WTC11 (cell line): ENCODE data around the gene GPR85. TPM values are rescaled to one million over a fixed set of nuclear protein-coding genes. Genes with fewer than 3 reads are reported as not detected.

Experiments used
- ATAC-seq: fragments of 200-7000 bp; cut with Tn5 transposase; 2 replicates; pipeline ENCODE4 v1.10.0; 2021; ENCODE audit warnings: mild to moderate bottlenecking, moderate library complexity
- CTCF ChIA-PET: fragments of 300-600 bp; sonication (Branson Sonifier 250); formaldehyde crosslinking; loops from one replicate; lab custom pipeline; 2021; ENCODE audit warnings: antibody characterized with exemption; lab: Charles Lee
- POLR2A ChIA-PET: fragments of 350-600 bp; sonication (Branson Sonifier 250); formaldehyde crosslinking; loops from one replicate; lab custom pipeline; 2021; ENCODE audit warnings: antibody characterized with exemption; lab: Charles Lee
- DNase-seq: peaks from one replicate; pipeline ENCODE4 v3.0.0; 2021; ENCODE audit warnings: low spot score
- H3K27ac Mint-ChIP-seq: 2 replicates; pipeline ENCODE4 v1.8.0; 2021; ENCODE audit warnings: mixed read lengths
- H3K27me3 Mint-ChIP-seq: 2 replicates; pipeline ENCODE4 v1.8.0; 2021; ENCODE audit warnings: low read depth, mild to moderate bottlenecking, moderate library complexity, mixed read lengths
- H3K36me3 Mint-ChIP-seq: 2 replicates; pipeline ENCODE4 v1.8.0; 2021; ENCODE audit warnings: mixed read lengths
- H3K4me1 Mint-ChIP-seq: 2 replicates; pipeline ENCODE4 v1.8.0; 2022; ENCODE audit warnings: mixed read lengths
- H3K4me3 Mint-ChIP-seq: 2 replicates; pipeline ENCODE4 v1.8.0; 2021; ENCODE audit warnings: mild to moderate bottlenecking, moderate library complexity, mixed read lengths
- H3K9me3 Mint-ChIP-seq: 2 replicates; pipeline ENCODE4 v1.8.0; 2021; ENCODE audit warnings: mixed read lengths
- ATF1 ChIP-seq: sonication (generic); formaldehyde crosslinking; IDR thresholded peaks from 2 replicates; pipeline ENCODE4 v1.8.1; 2023; ENCODE audit warnings: mild to moderate bottlenecking, moderate library complexity, missing genetic modification reagents
- E2F1 ChIP-seq: sonication (generic); formaldehyde crosslinking; IDR thresholded peaks from 2 replicates; pipeline ENCODE4 v1.8.0; 2022; ENCODE audit warnings: mild to moderate bottlenecking, missing genetic modification reagents
- GABPB1 ChIP-seq: sonication (generic); formaldehyde crosslinking; IDR thresholded peaks from 2 replicates; pipeline ENCODE4 v1.8.1; 2023; ENCODE audit warnings: mild to moderate bottlenecking, missing genetic modification reagents
- GRHL2 ChIP-seq: fragments of 250-450 bp; sonication (Bioruptor Pico); IDR thresholded peaks from 2 replicates; pipeline ENCODE4 v1.8.0; 2022; ENCODE audit warnings: mild to moderate bottlenecking, moderate library complexity; ENCODE audit not compliant: insufficient replicate concordance, severe bottlenecking
- IRF1 ChIP-seq: sonication (generic); formaldehyde crosslinking; IDR thresholded peaks from 2 replicates; pipeline ENCODE4 v1.8.0; 2023; ENCODE audit warnings: missing genetic modification reagents
- MYBL2 ChIP-seq: sonication (generic); formaldehyde crosslinking; IDR thresholded peaks from 2 replicates; pipeline ENCODE4 v1.8.1; 2023; ENCODE audit warnings: mild to moderate bottlenecking, moderate library complexity, missing genetic modification reagents
- NFATC4 ChIP-seq: fragments of 250-450 bp; sonication (Bioruptor Pico); IDR thresholded peaks from 2 replicates; pipeline ENCODE4 v1.9.0; 2021; ENCODE audit warnings: mild to moderate bottlenecking
- NR1H2 ChIP-seq: sonication (generic); formaldehyde crosslinking; IDR thresholded peaks from 2 replicates; pipeline ENCODE4 v1.9.0; 2021; ENCODE audit warnings: mild to moderate bottlenecking, moderate library complexity, missing genetic modification reagents
- NR2C2 ChIP-seq: sonication (generic); formaldehyde crosslinking; IDR thresholded peaks from 2 replicates; pipeline ENCODE4 v1.8.0; 2022; ENCODE audit warnings: mild to moderate bottlenecking, missing genetic modification reagents
- NR3C1 ChIP-seq: sonication (generic); formaldehyde crosslinking; conservative IDR thresholded peaks from 2 replicates; pipeline ENCODE4 v1.8.1; 2023; ENCODE audit warnings: low read depth, mild to moderate bottlenecking, missing genetic modification reagents
- RELA ChIP-seq: sonication (generic); formaldehyde crosslinking; IDR thresholded peaks from 2 replicates; pipeline ENCODE4 v1.8.1; 2022; ENCODE audit warnings: missing genetic modification reagents, mild to moderate bottlenecking, borderline replicate concordance
- RORB ChIP-seq: fragments of 250-450 bp; sonication (Bioruptor Pico); IDR thresholded peaks from 2 replicates; pipeline ENCODE4 v1.9.0; 2021; ENCODE audit warnings: mild to moderate bottlenecking
- ZNF396 ChIP-seq: fragments of 250-450 bp; sonication (Bioruptor Pico); IDR thresholded peaks from 2 replicates; pipeline ENCODE4 v1.8.0; 2021; ENCODE audit warnings: mild to moderate bottlenecking, moderate library complexity, borderline replicate concordance
- total RNA-seq: library from RNA; stranded (reverse); gene quantifications from 3 replicates; pipeline ENCODE4 v1.2.3, GENCODE V29; 2021
- TF ChIP-seq, protein P1 (sequence below): sonication (generic); formaldehyde crosslinking; IDR thresholded peaks from 2 replicates; pipeline ENCODE4 v1.8.1; 2023; ENCODE audit warnings: mild to moderate bottlenecking, moderate library complexity, missing genetic modification reagents
- TF ChIP-seq, protein P2 (sequence below): sonication (generic); formaldehyde crosslinking; IDR thresholded peaks from 2 replicates; pipeline ENCODE4 v1.8.0; 2022; ENCODE audit warnings: mild to moderate bottlenecking, missing genetic modification reagents
- TF ChIP-seq, protein P3 (sequence below): fragments of 250-450 bp; sonication (Bioruptor Pico); IDR thresholded peaks from 2 replicates; pipeline ENCODE4 v2.1.2; 2022; ENCODE audit warnings: mild to moderate bottlenecking, moderate library complexity
- TF ChIP-seq, protein P4 (sequence below): fragments of 250-450 bp; sonication (Bioruptor Pico); IDR thresholded peaks from 2 replicates; pipeline ENCODE4 v1.9.0; 2021; ENCODE audit warnings: mild to moderate bottlenecking, borderline replicate concordance

GPR85 gene
- total RNA-seq, 1 experiment from 2014 or later, result 0.09 TPM

DNA sequence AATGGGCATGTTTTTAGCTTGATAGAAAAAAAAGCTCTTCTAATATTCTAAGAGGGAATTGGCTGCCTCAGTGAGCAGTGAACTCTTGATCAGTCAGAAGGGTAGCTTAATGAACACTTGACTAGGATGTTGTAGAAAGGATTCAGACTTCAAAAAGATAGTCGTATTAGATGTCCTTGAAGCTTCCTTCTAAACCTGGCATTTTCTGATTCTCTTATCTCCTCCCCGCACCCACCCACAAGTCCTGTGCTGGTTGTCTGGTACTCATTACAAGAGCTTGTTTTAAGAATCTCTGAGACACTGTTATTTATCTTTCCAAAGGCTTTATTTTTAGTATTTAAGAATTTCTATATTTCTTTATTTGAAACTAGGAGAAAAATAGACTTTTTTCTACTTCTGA is 39.1 kb upstream of the GPR85 start (continued):
- TF ChIP-seq E2F1 (CRISPR knock-in tag), result no peak
- TF ChIP-seq RORB, result no peak

DNA sequence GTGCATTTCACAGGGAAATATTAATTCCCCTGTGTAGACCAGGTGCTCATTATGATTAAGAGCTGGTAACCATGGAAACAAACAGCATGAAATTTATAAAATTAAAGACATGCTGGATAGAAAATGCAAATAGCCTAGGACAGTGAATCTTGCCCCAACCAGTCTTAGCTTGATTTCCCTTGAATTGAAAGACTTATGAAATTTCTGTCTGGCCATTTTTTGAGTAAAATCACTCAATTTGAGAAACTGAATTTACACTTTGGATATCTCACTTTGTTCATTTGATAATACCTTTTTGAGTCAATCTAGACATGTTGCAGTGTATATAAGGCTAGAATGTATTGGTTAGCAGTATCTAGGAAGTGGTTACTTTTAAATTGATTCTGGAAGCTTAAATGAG is 36.1 kb upstream of the GPR85 start:
- POLR2A ChIA-PET, result no interaction called here
- CTCF ChIA-PET, result no interaction called here
- peaks cover 1% of the 10 kb centered on the region for H3K4me1 Mint-ChIP-seq
- no peak overlapping the region for H3K27ac Mint-ChIP-seq
- no peak for TF ChIP-seq RELA
- TF ChIP-seq IRF1 (CRISPR knock-in tag), result no peak
- no peak for TF ChIP-seq GRHL2 (CRISPR knock-in tag)
- TF ChIP-seq, protein P1, sequence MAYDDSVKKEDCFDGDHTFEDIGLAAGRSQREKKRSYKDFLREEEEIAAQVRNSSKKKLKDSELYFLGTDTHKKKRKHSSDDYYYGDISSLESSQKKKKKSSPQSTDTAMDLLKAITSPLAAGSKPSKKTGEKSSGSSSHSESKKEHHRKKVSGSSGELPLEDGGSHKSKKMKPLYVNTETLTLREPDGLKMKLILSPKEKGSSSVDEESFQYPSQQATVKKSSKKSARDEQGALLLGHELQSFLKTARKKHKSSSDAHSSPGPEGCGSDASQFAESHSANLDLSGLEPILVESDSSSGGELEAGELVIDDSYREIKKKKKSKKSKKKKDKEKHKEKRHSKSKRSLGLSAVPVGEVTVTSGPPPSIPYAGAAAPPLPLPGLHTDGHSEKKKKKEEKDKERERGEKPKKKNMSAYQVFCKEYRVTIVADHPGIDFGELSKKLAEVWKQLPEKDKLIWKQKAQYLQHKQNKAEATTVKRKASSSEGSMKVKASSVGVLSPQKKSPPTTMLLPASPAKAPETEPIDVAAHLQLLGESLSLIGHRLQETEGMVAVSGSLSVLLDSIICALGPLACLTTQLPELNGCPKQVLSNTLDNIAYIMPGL (CRISPR knock-in tag), result no peak
- no peak for TF ChIP-seq NR2C2 (CRISPR knock-in tag)
- no peak for TF ChIP-seq NR1H2
- TF ChIP-seq, all 79 proteins: peak for 0
- Mint-ChIP-seq H3K27me3 (peaks cover 26% of the 10 kb centered on the region), H3K4me3 (no peak overlapping the region), H3K9me3 (no peaks in the 10 kb centered on the region), H3K36me3 (peaks cover under 1% of the 10 kb centered on the region; the same call in 1 of the 2 replicates)
- no peak for ATAC-seq
- no peak for DNase-seq

DNA sequence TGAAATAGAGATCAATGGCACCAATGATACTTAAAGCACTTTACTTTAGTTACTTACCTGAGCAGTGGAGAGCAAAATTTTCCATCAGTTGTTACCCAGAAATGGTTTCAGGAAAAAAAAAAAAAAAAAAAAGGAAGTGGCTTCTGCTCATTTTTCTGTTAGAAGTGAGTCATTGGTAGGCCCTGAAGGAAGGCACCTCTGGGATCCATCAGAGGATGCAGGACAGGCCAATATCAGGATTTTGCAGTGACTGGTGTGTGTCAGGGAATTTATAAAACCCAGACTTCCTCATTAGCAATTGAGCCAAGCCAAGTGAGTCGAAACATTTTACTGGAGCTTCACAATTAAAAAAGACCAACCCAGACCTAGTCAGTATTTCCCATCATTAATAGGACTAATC is 34.0 kb upstream of the GPR85 start:
- Mint-ChIP-seq H3K4me1 (peaks cover 12% of the 10 kb centered on the region), H3K27me3 (peaks cover 26% of the 10 kb centered on the region), H3K27ac (no peak overlapping the region), H3K9me3 (no peaks in the 10 kb centered on the region), H3K36me3 (peaks cover 10% of the 10 kb centered on the region), H3K4me3 (no peak overlapping the region)
- ATAC-seq (no peak), DNase-seq (no peak)
- POLR2A ChIA-PET, result no interaction called here
- CTCF ChIA-PET, result no interaction called here
- TF ChIP-seq, protein P2, sequence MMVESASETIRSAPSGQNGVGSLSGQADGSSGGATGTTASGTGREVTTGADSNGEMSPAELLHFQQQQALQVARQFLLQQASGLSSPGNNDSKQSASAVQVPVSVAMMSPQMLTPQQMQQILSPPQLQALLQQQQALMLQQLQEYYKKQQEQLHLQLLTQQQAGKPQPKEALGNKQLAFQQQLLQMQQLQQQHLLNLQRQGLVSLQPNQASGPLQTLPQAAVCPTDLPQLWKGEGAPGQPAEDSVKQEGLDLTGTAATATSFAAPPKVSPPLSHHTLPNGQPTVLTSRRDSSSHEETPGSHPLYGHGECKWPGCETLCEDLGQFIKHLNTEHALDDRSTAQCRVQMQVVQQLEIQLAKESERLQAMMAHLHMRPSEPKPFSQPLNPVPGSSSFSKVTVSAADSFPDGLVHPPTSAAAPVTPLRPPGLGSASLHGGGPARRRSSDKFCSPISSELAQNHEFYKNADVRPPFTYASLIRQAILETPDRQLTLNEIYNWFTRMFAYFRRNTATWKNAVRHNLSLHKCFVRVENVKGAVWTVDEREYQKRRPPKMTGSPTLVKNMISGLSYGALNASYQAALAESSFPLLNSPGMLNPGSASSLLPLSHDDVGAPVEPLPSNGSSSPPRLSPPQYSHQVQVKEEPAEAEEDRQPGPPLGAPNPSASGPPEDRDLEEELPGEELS, result no peak
- TF ChIP-seq, protein P3, sequence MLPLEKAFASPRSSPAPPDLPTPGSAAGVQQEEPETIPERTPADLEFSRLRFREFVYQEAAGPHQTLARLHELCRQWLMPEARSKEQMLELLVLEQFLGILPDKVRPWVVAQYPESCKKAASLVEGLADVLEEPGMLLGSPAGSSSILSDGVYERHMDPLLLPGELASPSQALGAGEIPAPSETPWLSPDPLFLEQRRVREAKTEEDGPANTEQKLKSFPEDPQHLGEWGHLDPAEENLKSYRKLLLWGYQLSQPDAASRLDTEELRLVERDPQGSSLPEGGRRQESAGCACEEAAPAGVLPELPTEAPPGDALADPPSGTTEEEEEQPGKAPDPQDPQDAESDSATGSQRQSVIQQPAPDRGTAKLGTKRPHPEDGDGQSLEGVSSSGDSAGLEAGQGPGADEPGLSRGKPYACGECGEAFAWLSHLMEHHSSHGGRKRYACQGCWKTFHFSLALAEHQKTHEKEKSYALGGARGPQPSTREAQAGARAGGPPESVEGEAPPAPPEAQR, result no peak
- TF ChIP-seq NR1H2, result no peak

- peak overlapping the region; percentile 93 for H3K4me3 Mint-ChIP-seq
- CTCF ChIA-PET, result no interaction called here
- no peak for TF ChIP-seq NR3C1 (CRISPR knock-in tag)
- no peak for TF ChIP-seq MYBL2
- TF ChIP-seq GABPB1 (CRISPR knock-in tag), result no peak
- no peak for TF ChIP-seq ATF1 (CRISPR knock-in tag)
- TF ChIP-seq NFATC4 (CRISPR knock-in tag), result no peak
- TF ChIP-seq, protein P4, sequence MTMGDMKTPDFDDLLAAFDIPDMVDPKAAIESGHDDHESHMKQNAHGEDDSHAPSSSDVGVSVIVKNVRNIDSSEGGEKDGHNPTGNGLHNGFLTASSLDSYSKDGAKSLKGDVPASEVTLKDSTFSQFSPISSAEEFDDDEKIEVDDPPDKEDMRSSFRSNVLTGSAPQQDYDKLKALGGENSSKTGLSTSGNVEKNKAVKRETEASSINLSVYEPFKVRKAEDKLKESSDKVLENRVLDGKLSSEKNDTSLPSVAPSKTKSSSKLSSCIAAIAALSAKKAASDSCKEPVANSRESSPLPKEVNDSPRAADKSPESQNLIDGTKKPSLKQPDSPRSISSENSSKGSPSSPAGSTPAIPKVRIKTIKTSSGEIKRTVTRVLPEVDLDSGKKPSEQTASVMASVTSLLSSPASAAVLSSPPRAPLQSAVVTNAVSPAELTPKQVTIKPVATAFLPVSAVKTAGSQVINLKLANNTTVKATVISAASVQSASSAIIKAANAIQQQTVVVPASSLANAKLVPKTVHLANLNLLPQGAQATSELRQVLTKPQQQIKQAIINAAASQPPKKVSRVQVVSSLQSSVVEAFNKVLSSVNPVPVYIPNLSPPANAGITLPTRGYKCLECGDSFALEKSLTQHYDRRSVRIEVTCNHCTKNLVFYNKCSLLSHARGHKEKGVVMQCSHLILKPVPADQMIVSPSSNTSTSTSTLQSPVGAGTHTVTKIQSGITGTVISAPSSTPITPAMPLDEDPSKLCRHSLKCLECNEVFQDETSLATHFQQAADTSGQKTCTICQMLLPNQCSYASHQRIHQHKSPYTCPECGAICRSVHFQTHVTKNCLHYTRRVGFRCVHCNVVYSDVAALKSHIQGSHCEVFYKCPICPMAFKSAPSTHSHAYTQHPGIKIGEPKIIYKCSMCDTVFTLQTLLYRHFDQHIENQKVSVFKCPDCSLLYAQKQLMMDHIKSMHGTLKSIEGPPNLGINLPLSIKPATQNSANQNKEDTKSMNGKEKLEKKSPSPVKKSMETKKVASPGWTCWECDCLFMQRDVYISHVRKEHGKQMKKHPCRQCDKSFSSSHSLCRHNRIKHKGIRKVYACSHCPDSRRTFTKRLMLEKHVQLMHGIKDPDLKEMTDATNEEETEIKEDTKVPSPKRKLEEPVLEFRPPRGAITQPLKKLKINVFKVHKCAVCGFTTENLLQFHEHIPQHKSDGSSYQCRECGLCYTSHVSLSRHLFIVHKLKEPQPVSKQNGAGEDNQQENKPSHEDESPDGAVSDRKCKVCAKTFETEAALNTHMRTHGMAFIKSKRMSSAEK (CRISPR knock-in tag), result no peak
- no peak for TF ChIP-seq E2F1 (CRISPR knock-in tag)
- TF ChIP-seq ZNF396 (CRISPR knock-in tag), result no peak
Observed at GRCh38 chr7:113119429-113119828, 32.8 kb upstream of the GPR85 start.

More at GRCh38 chr7:113119429-113119828, 32.8 kb upstream of the GPR85 start:
- H3K36me3 Mint-ChIP-seq, result peaks cover 15% of the 10 kb centered on the region
- no peaks in the 10 kb centered on the region for H3K9me3 Mint-ChIP-seq
- no peak overlapping the region for H3K27ac Mint-ChIP-seq
- H3K27me3 Mint-ChIP-seq, result peaks cover 26% of the 10 kb centered on the region
- POLR2A ChIA-PET, result no interaction called here
- ATAC-seq (no peak), DNase-seq (no peak)
- peaks cover 12% of the 10 kb centered on the region for H3K4me1 Mint-ChIP-seq
